ENCODE data around the gene DGKQ.

Gene DGKQ

DNA sequence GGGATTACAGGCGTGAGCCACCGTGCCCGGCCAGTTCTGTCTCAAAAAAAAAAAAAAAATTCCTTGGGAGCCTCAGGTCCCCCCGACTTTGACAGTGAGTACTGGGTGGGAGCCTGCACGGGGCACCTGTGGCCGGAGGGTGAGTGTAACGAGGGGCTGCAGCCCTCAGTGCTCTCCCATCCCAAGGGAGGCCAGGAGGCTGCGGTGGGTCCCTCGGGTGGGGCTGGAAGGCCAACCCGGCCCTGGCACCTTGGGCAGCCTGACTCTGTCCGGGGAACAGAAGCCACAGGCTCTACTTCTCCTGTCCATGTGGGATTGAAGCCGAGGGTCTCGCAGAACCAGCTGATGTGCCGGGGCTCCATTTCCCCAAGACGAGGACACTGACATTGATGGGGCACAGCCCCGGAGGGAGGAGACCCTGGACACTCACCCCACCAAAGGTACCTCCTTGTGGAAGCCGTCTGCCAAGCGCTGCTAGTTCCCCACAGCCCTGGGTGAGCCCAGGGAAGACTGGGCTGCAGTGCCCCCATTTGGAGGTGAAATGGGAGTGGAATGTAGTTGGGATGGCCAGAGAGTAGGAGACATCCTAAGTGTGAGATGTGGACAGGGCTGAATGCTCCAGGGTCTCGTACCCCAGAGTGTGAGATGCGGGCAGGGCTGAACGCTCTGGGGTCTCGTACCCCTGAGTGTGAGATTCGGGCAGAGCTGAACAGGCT, 22.1 kb upstream of the DGKQ start:
- DNase-seq: no peak

DNA sequence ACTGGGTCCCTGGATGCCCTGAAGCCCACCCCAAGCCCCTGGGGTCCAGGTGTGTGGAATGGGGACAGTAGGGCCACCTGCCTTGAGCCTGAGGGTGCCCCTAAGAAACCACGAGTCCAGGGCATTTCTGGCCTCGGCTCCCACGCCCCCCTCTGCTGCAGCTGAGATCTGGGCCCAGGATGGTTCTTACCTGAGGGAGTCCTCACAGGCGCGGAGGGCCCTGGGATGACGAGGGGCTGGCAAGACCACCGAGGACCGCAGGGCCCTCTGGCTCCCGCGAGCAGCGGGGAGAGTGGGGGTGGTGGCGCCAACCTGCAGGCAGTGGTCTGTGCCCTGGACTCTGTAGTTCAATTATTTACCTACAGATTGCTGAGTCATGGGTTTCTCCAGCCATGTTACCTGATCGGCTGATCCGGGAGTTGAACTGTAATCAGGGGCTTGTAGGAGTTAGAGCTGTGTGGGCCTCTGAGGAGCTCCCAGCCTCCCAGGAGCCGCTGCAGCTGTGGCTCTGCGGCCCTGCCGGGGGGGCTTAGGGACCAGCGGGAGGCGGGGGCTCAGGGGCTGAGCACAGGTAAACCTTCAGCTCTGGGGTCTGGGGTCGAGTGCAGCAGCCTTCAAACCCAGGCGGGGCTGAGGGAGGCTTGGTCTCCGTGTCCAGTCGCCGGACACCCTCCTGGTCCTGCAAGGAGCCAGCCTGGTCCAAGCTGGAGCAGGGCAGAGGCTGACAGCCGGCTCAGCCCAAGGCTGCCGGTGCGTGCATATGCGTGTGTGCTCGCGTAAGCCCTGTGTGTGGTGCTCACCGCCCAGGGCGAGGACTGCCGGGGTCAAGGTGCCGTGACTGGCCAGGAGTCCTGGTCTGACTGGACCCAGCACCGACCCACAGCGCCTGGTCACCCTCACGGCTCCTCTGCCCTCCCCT, 20.0 kb upstream of the DGKQ start, which contains the start of gene SLC26A1:
TSS of gene SLC26A1 (minus strand) at position 294 of the 919 bp plus-strand sequence. CDS start 1,701 bp downstream, outside the sequence.
- no peak for DNase-seq

DNA sequence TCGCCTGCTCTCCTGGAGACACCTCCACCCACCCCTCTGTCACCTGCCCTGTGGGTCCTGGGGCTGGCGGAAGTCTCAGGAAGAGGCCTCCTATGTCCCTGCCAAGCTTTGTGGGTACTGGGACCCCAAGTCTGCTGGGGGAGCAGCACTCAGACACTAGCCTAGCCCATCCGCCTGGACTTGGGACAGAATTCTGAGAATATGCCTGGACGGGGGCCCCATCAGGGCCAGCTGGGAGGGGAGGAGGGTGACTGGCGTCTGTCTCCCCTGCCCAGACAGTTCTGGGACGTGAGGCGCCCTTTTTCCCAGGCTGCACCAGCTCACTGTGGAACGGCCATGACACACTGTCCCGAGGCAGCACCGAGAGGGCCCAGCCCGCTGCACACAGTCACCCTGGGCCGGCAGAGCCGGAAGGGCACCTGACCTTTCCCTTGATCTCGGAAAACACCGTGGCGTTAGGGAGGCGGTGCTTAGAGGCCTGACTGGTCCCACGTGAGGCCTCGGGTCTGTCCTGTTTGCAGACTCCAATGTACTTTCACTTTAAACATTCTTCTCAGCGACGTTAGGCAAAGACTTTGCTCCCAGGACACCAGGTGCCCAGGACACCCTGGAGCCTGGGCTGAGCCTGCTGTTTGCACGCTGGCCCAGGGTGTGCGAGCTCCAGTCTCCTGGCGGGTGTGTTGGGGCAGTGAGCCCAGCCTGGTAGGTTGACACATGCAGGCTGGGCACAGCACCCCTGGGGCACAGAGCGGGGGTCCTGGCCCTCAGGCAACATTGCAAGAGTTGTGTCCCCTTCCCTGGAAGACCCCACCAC, 19.1 kb upstream of the DGKQ start:
- no peak for DNase-seq

DNA sequence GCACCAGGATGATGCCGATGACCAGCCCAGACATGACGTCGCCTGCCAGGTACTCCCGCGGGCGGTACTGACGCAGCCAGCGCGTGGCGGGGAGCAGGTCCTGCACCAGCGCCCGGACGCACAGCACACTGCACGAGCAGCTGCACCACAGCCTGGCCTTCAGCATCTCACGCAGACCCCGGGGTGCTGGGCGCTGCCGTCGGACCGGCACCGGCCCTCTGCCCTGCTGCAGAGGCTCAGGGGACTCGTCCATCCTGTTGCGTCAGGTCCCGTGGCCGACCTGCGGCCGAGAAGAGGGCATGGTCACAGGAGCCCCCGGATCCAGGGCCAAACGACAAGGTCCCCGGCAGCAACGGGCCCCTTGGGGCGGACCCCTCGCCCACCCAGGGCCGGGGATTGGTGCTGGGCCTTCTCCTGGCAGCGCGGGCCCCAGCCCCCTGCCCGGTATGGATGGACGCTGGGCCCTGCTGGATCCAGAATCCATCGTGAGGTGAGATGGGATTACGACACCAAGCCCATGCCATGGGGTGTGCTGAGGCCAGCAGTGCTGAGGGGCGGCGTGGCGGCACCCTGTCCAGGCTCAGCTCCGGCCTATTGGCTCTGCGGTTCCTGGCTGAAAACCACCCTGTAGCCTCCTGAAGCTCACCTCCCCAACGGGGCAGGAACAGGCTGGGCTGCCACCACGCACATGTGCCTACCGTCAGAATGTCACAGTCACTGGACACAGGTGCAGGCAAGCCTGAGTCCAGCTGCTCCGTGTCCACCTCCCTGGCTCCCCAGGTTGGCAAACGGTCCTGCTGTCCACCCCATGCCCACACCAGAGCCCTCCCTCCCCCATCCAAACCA, 18.3 kb upstream of the DGKQ start:
- DNase-seq: no peak

DNA sequence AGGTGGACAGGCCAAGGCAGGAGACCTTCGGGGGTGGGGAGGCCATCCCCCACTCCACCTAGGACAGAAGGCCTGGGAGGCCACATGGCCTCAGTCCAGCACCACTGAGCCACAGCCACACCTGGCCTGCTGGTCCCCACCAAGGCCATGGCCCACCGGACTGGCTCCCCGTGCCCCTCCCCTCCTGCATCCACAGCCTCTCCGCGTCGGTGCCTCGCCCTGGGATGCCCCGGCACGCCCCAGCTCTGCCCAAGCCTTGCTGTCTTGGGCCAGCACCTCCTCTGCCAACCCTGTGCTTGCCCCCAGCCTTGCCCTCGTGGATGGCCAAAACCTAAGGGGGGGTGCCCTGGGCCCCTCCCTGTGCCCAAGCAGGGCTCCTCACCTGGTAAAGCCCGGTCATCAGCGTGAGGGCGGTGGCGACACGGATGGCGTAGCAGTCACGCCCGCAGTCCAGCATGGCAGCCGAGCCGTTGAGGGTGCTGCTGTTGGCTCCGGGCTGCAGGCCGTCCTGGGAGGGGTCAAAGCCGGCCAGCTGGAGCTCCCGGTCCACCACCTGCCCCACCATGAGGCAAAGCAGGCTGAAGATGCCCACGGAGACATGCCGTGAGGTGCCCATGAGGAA, 17.5 kb upstream of the DGKQ start:
- DNase-seq: no peak

DNA sequence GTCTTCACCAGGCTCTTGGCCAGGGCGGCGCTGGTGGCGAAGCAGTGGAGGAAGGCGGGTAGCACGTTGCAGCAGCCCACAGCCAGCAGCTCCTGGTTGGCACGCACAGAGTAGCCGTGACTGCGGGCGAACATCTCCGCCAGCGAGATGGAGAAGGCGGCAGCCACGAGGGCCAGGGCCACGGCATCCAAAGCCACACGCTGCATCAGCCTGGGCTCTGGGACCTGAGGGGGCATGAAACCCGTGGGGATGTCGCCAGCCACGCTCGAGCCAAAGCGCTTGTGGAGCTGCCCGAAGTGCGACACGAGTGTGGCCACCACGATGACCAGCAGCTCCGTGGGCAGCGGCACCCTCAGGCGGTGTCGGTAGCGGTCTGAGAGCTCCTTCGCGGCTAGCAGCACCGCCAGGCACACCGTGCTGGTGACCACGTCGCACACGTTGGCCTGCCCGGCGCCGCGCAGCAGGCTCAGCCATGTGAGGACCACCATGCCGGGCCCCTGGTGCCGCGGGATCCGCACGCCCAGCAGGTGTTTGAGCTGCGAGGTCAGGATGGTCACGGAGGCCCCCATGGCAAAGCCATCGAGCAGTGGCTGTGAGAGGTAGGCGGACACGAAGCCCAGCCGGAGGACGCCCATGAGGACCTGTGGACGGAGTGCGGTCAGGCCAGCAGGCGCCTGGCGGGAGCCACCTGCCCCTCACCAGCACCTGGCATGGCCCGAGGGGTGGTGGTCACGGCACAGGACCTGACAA, 16.5 kb upstream of the DGKQ start:
- DNase-seq: no peak

DNA sequence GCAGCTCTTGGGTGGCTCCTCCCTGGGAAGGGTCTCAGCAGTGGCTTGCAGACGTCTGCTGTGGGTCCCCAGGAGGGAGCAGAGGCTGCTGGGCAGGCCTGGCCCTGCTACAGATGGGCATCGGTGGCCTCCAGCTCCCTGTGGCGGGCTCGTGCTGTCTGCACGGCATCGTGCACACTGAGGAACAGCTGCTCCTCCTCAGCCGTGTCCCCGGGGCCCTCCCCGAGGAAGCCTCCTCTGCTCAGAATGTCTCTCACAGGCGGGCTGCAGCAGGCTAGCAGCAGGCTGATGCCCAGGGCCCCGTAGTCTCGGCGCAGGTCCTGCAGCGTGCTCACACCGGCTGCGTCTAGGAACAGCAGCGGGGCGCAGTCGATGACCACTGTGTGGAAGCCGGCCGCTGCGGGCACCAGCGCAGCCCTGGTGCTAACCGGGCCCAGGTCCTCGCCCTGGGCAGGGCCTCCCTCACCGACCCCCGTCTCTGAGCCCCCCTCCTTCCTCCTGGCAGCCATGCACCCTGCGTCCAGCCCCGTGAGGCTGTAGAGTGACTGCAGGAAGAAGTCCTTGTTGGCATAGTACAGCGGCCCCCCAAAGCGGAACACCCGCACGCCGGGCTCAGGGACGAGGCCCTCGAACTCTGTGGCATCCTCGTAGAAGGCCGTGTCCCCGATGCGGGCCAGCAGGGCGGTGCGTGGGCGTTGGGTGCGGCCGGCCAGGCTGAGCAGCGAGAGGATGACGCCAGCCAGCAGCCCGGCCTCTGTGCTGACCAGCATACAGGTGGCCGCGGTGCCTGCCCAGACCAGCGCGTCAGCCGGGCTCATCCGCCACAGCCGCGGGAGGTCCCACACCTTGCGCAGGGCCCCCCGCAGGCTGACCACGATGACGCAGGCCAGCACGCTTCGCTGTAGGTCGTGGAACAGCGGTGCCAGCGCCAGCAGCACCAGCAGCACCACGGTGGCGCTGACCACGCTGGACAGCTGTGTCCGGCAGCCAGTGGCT, 15.7 kb upstream of the DGKQ start:
- DNase-seq: no peak

DNA sequence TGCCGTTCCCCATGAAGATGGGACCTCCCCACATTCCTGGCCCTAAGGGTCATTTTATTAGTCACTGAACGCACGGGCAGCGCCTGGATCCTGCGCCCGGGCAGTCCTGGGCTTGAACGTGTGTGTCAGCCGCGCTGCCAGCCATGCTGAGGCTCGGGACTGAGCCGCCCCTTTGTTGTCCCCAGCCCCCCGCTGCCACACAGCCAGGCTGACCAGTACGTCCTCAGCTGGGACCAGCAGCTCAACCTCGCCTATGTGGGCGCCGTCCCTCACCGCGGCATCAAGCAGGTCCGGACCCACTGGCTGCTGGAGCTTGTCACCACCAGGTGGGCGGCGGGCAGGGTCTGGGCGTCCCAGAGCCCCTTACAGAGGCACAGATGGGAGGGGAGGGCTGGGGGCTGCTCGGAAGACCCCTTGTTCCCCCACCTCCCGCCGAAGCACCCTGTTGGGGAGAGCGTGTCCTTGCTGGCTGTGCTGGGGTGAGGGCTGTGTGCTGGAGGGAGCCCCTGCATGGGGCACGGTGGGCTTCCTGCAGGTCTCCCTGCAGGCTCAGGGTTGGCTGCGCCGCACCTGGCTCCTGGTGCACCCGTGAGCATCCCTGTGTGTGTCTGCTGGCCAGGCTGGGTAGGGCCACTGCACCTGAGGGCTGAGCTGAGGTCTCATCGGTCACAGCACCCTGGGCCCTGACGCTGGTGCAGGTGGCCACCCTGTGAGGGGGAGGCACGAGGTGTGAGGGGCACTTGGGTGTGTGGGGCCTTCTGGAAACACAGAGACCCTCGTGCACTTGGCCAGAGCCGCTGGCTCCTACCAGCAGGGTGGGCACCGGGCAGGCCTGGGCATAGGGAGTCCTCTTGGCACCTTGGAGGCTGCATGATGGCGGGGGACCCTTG, 14.5 kb upstream of the DGKQ start:
- peak; percentile 38 for DNase-seq

DNA sequence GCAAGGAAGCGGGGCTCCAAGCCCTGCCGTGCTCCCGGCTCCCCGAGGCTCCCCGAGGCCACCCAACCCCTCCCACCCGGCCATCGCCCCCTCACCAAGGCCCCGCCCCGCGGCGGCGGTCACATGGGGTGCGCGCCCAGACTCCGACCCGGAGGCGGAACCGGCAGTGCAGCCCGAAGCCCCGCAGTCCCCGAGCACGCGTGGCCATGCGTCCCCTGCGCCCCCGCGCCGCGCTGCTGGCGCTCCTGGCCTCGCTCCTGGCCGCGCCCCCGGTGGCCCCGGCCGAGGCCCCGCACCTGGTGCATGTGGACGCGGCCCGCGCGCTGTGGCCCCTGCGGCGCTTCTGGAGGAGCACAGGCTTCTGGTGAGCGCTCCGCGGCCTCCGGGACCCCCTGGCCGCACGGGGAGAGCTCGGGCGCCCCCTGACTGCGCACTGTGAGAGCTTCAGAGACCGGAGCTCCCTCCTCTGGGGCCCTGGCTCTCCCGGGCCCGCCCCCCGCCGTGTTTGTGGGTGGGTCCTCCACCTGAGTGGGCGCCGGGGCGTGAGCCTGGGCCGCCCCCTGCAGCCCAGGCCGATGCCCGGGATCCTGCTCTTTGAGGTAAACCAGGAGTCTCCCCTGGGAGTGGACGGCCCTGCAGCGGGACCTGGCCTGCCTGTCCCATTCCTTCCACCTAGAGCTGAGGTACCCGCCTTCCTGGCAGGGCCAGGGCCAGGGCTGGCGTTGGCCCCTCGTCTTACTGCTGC, 13.7 kb upstream of the DGKQ start, which contains the start of gene IDUA:
TSS of gene IDUA (plus strand) at position 166 of the 745 bp plus-strand sequence. CDS start at position 207, 41 bp downstream.
- peak; percentile 55 for DNase-seq

DNA sequence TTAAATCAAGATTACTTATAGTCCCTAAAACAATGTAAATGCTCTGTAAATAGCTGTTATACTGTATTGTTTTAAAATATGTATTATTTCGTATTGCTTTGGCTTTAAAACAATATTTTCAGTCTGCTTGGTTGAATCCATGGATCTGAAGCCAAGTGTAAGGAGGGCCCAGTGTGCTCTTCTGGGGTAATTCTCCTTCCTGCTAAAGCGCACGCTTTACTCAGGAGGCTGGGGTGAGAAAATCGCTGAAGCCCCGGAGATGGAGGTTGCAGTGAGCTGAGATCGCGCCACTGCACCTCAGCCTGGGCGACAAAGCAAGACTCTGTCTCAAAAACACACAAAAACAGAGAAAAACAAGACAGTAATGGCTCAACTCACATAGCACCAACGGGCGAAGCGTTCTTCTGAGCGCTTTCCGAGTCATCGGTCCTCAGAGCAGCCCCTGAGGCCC, 13.1 kb upstream of the DGKQ start:
- no peak for DNase-seq

DNA sequence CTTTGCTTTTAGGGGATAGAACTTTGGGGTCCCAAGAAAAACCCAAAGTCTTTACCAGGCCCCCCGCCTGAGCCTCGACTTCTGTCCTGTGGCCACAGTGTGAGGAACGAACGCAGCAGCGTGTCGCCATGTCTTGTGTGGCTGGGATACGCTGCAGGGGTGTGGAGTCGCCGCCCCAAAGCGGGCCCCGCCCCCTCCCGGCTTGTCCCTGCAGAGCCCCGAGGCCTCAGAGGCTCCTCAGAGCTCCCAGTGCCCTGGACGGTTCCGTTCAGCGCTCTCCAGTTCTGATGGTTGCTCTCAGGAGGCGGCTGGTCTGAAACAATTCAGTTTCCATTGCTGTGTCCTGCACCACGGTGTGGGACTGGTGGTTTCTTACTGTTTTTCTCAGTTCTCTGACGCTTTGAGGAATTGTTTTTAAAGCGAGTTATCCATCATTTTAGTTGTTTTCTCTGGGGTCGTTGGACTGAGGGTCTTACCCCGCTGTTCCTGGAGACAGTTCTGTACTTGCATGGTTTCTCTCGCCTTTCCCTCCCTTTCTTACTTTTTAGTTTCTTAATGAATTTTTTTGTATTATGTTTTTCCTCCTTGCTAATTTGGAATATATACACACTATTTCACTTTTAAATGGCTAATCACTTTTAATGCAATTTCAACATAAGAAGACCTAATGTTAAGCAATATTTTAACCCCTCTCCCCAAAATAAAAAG, 11.9 kb upstream of the DGKQ start:
- peak; percentile 43 for DNase-seq

DNA sequence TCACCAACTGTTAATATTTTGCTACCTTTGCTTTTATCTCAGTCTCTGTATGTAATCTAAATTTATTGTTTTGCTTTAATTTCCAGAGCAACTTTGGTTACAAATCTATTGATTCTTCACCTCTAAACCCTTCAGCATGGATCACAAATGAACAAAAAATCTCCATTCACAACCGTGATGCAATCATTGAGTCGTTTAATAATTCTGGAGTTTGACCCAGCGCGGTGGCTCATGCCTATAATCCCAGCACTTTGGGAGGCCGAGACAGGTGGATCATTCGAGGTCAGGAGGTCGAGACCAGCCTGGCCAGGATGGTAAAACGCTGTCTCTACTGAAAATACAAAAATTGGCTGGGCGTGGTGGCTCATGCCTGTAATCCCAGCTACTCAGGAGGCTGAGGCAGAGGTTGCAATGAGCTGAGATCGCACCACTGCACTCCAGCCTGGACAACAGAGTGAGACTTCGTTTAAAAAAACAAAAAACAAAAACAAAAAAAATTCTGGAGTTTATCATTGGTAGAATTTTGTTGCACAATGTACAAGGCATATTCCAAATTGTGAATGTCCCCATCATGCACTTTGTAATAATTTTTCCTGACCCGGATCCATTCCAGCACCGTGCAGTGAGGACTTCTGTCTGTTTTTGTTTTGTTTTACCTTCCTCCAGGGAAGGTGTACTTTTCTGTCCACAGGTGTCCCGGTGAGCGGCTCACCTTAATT, 11.1 kb upstream of the DGKQ start:
- DNase-seq: no peak

DNA sequence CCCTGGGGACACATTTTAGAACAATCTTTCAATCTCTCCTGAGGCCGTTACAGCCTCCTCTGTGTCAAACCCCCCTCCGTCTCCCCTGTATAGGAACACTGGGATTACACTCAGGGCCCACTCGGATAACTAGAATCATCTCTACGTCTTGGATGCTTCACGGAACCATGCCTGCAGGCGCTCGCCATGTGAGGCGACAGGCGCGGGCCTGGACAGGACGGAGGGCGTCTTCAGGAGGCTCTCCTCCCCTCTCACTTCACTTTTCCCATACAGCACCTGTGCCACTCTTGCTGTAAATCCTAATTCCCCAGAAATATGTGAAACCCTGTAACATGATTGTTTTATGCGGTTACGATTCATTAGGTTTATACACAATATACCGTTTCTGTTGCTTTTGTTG, 9.4 kb upstream of the DGKQ start:
- no peak for DNase-seq

DNA sequence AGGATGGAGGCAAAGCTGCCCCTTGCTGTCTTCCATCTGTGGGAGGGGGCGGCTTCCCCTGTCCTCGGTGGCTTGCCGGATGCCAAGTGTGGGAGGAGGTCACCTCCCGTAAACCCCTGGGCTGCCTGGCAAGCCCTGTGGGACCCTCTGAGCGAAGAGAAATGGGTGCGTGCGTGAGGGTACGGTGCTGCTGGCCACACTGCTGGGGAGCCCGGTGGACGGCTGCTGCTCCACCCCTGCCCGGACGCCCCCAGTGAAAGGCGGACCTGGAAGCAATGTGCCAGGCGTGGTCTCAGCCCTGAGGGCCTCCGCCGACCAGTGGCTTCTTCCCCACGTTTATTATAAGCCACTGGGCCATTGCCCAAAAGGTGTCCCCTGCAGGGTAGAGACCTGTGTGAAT, 8.9 kb upstream of the DGKQ start:
- no peak for DNase-seq

DNA sequence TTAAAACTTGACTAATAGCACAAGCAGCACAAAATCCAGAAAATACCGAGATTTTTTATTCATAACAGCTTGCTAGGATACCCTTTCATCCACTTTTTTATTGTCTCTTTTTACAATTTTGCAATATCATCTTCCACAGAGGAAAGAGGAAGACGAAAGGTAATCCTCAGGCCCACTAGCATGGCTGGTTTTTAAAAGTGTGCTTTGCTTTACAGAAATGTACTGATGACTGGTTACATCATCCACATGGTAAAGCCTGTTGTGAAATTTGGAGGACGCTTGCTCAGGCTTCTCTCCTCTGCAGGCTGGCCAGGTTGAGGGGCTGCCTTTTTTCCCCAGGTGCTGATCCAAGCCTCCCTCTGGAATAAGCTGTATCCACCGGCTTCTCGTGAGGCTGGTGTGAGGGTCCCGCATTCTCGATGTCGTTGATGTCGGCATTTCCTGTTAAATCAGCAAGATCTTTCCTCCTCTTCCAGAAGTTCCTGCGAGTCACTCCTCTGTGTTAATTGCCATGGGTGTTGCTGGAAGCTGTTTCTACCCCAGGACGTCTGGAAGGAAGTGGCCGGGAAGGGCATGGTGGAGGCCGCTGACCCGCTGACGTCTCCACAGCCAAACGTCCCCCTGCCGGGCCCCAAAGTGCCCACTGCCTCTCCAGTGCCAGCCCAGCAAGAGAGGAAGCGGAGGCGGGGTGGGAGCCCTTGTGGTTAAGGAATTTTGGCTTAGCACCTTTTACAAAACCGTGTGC, 5.8 kb upstream of the DGKQ start:
- peak; percentile 11 for DNase-seq
